K562 (cell line): ENCODE results near the gene CRY2. TPM values are rescaled to one million over a fixed set of nuclear protein-coding genes. Genes with fewer than 3 reads are reported as not detected.

Experiments used
- BCL6 ChIP-seq: fragments of 250-450 bp; sonication (Bioruptor Pico); IDR thresholded peaks from 2 replicates; pipeline ENCODE4 v1.4.0; 2020
- CTCFL ChIP-seq: IDR thresholded peaks from 2 replicates; pipeline ENCODE4 v1.6.1; 2011; ENCODE audit warnings: borderline replicate concordance, low read depth, mild to moderate bottlenecking, moderate library complexity, low read length; ENCODE audit not compliant: insufficient read depth, poor library complexity, severe bottlenecking
- FOXA1 ChIP-seq: fragments of 450-650 bp; IDR thresholded peaks from 2 replicates; pipeline ENCODE4 v1.6.1; 2016; ENCODE audit warnings: mild to moderate bottlenecking, borderline replicate concordance
- KAT7 ChIP-seq: sonication (generic); formaldehyde crosslinking; IDR thresholded peaks from 2 replicates; pipeline ENCODE4 v1.8.0; 2022; ENCODE audit warnings: missing genetic modification reagents, mild to moderate bottlenecking, borderline replicate concordance
- KLF16 ChIP-seq: IDR thresholded peaks from 2 replicates; pipeline ENCODE4 v1.6.1; 2016; ENCODE audit warnings: antibody characterized with exemption
- MECOM ChIP-seq: fragments of 250-450 bp; sonication (Bioruptor Pico); IDR thresholded peaks from 2 replicates; pipeline ENCODE4 v1.8.0; 2022; ENCODE audit warnings: inconsistent platforms
- NONO ChIP-seq, 2 experiments: fragments of 200-400 bp in 1 of 2; fragments of 450-650 bp in 1 of 2; formaldehyde crosslinking in 1 of 2; IDR thresholded peaks; 2 replicates each; pipeline ENCODE4 v1.6.1; 2017; ENCODE audit warnings: low read depth in 2 of 2, mild to moderate bottlenecking in 2 of 2, moderate library complexity in 2 of 2, low read length in 1 of 2
- RB1 ChIP-seq: fragments of 450-650 bp; IDR thresholded peaks from 2 replicates; pipeline ENCODE4 v1.6.1; 2017; ENCODE audit warnings: low read depth, mild to moderate bottlenecking
- SAFB2 ChIP-seq: fragments of 200-400 bp; formaldehyde crosslinking; IDR thresholded peaks from 2 replicates; pipeline ENCODE4 v1.6.1; 2018; ENCODE audit warnings: borderline replicate concordance, low read length, low read depth, moderate library complexity; ENCODE audit not compliant: severe bottlenecking
- SRSF3 ChIP-seq: fragments of 200-400 bp; formaldehyde crosslinking; IDR thresholded peaks from 2 replicates; pipeline ENCODE4 v1.6.1; 2016; ENCODE audit warnings: mild to moderate bottlenecking, low read length, moderate library complexity; ENCODE audit not compliant: insufficient read depth
- ZBTB34 ChIP-seq: fragments of 250-450 bp; sonication (Bioruptor Pico); IDR thresholded peaks from 2 replicates; pipeline ENCODE4 v1.8.0; 2021; ENCODE audit warnings: mild to moderate bottlenecking, moderate library complexity
- ZNF121 ChIP-seq: sonication (generic); formaldehyde crosslinking; conservative IDR thresholded peaks from 2 replicates; pipeline ENCODE4 v1.8.0; 2022; ENCODE audit warnings: missing genetic modification reagents
- ZNF239 ChIP-seq: fragments of 250-450 bp; sonication (Bioruptor Pico); IDR thresholded peaks from 2 replicates; pipeline ENCODE4 v1.4.0; 2020; ENCODE audit warnings: mild to moderate bottlenecking
- ZNF740 ChIP-seq, 3 experiments: fragments of 200-800 bp in 1 of 3; sonication (Bioruptor generic) in 1 of 3; sonication (generic) in 1 of 3; formaldehyde crosslinking in 1 of 3; IDR thresholded peaks; 2 replicates each; pipeline versions ENCODE4 v1.6.1 to v1.8.0; 2016 to 2022; ENCODE audit warnings: mild to moderate bottlenecking in 2 of 3, missing compliant biosample characterization in 2 of 3, missing genetic modification characterization in 2 of 3, missing genetic modification reagents in 1 of 3
- polyA plus RNA-seq, 8 experiments: library from polyadenylated mRNA; depleted of rRNA in 4 of 8; stranded (reverse) in 5 of 8; unstranded in 3 of 8; fragments of >200 nt; fragmentation: Nextera tagmentation in 2 of 8; fragmentation: Illumina TruSeq in 1 of 8; extraction: Ambion mirVana in 2 of 8; extraction: Trizol in 1 of 8; gene quantifications; 2 replicates each; pipeline versions ENCODE4 v1.2.1 to v1.2.3, GENCODE V29; 2011 to 2014; ENCODE audit warnings: inconsistent platforms in 1 of 8, missing spikeins in 1 of 8
- total RNA-seq, 7 experiments: library from RNA; depleted of rRNA in 6 of 7; stranded (reverse); fragments of >200 nt in 6 of 7; fragmentation: Illumina TruSeq in 2 of 7; extraction: Trizol in 2 of 7; gene quantifications; 2 replicates each; pipeline versions ENCODE4 v1.2.1 to v1.2.3, GENCODE V29; 2011 to 2021; ENCODE audit warnings: low replicate concordance in 1 of 7
- TF ChIP-seq, protein P1 (sequence below): fragments of 450-650 bp; IDR thresholded peaks from 2 replicates; pipeline ENCODE4 v1.6.1; 2017; ENCODE audit warnings: antibody characterized with exemption, mild to moderate bottlenecking
- TF ChIP-seq, protein P2 (sequence below): fragments of 450-650 bp; IDR thresholded peaks from 2 replicates; pipeline ENCODE4 v1.6.1; 2016; ENCODE audit warnings: mild to moderate bottlenecking

CRY2 gene
- total and polyA plus RNA-seq, 9 of the 15 experiments (the other 6 are each of a cell fraction or from before 2014, with no cell fraction given): 2.3 to 23.9 (median 14.8) TPM

DNA sequence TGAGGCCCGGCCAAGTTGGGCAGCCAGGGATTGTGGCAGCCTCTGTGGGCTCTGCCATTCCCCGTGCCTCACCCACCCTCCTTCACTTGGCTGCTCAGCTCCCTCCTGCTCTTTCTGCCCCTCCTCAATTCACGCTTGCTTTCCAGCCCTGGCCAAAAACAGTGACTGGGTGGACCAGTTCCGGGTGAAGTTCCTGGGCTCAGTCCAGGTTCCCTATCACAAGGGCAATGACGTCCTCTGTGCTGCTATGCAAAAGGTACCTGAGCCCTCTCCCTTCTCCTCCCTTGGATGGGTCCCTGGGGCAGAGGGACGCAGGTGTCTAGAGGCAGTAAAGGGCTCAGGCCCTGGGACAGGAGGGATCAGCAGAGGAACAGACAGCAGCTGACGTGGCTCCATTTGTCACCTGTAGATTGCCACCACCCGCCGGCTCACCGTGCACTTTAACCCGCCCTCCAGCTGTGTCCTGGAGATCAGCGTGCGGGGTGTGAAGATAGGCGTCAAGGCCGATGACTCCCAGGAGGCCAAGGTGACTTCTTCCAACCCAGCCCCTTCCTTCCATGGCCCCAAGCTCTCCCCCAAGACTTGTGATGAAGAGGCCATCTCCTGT lies 57.1 kb downstream of the CRY2 start (continued):
- TF ChIP-seq ZNF121 (CRISPR knock-in tag): no peak
- no peak for TF ChIP-seq KAT7 (CRISPR knock-in tag)
- TF ChIP-seq ZNF740 (CRISPR knock-in tag; IDR thresholded peaks at IDR 0.05): no peak
- no peak for TF ChIP-seq ZNF740 (tag; IDR thresholded peaks at IDR 0.05)
- TF ChIP-seq FOXA1: no peak
- no peak for TF ChIP-seq CTCFL
- no peak for TF ChIP-seq KLF16
- no peak for TF ChIP-seq SRSF3
- no peak for TF ChIP-seq RB1
- TF ChIP-seq ZBTB34 (CRISPR knock-in tag): no peak
- no peak for TF ChIP-seq BCL6 (CRISPR knock-in tag)
- TF ChIP-seq, protein P1, sequence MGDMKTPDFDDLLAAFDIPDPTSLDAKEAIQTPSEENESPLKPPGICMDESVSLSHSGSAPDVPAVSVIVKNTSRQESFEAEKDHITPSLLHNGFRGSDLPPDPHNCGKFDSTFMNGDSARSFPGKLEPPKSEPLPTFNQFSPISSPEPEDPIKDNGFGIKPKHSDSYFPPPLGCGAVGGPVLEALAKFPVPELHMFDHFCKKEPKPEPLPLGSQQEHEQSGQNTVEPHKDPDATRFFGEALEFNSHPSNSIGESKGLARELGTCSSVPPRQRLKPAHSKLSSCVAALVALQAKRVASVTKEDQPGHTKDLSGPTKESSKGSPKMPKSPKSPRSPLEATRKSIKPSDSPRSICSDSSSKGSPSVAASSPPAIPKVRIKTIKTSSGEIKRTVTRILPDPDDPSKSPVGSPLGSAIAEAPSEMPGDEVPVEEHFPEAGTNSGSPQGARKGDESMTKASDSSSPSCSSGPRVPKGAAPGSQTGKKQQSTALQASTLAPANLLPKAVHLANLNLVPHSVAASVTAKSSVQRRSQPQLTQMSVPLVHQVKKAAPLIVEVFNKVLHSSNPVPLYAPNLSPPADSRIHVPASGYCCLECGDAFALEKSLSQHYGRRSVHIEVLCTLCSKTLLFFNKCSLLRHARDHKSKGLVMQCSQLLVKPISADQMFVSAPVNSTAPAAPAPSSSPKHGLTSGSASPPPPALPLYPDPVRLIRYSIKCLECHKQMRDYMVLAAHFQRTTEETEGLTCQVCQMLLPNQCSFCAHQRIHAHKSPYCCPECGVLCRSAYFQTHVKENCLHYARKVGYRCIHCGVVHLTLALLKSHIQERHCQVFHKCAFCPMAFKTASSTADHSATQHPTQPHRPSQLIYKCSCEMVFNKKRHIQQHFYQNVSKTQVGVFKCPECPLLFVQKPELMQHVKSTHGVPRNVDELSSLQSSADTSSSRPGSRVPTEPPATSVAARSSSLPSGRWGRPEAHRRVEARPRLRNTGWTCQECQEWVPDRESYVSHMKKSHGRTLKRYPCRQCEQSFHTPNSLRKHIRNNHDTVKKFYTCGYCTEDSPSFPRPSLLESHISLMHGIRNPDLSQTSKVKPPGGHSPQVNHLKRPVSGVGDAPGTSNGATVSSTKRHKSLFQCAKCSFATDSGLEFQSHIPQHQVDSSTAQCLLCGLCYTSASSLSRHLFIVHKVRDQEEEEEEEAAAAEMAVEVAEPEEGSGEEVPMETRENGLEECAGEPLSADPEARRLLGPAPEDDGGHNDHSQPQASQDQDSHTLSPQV: peak; percentile 60
- no peak for TF ChIP-seq ZNF239 (CRISPR knock-in tag)
- no peak for TF ChIP-seq NONO (IDR thresholded peaks at IDR 0.05; ENCODE audit: low read depth in 2 of 2, low read length in 1 of 2)
- no peak for TF ChIP-seq SAFB2
- no peak for TF ChIP-seq MECOM (CRISPR knock-in tag)
- TF ChIP-seq, protein P2, sequence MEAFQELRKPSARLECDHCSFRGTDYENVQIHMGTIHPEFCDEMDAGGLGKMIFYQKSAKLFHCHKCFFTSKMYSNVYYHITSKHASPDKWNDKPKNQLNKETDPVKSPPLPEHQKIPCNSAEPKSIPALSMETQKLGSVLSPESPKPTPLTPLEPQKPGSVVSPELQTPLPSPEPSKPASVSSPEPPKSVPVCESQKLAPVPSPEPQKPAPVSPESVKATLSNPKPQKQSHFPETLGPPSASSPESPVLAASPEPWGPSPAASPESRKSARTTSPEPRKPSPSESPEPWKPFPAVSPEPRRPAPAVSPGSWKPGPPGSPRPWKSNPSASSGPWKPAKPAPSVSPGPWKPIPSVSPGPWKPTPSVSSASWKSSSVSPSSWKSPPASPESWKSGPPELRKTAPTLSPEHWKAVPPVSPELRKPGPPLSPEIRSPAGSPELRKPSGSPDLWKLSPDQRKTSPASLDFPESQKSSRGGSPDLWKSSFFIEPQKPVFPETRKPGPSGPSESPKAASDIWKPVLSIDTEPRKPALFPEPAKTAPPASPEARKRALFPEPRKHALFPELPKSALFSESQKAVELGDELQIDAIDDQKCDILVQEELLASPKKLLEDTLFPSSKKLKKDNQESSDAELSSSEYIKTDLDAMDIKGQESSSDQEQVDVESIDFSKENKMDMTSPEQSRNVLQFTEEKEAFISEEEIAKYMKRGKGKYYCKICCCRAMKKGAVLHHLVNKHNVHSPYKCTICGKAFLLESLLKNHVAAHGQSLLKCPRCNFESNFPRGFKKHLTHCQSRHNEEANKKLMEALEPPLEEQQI: no peak
